ENCODE data around the gene PTPRZ1.
A peak's percentile ranks its signal among the peaks of the same experiment; 100 is the strongest.

Gene PTPRZ1

GRCh38 chr7:122055073-122055472 is 182.1 kb downstream of the PTPRZ1 start:
- DNase-seq (ENCODE audit: low spot score): no peak

- DNase-seq (ENCODE audit: low spot score): no peak
These were observed 184.0 kb downstream of the PTPRZ1 start for GRCh38 chr7:122056977-122057376.

GRCh38 chr7:122059542-122059941 is 186.6 kb downstream of the PTPRZ1 start:
- DNase-seq (ENCODE audit: low spot score): no peak

GRCh38 chr7:122063146-122063545 is 190.2 kb downstream of the PTPRZ1 start:
- no peak for DNase-seq (ENCODE audit: low spot score)

- DNase-seq (ENCODE audit: low spot score): no peak
These were observed 192.0 kb downstream of the PTPRZ1 start for GRCh38 chr7:122064971-122065370.

- DNase-seq (ENCODE audit: low spot score): no peak
These were observed 194.1 kb downstream of the PTPRZ1 start for GRCh38 chr7:122067077-122067476.

- DNase-seq (ENCODE audit: low spot score): no peak
These were observed 195.1 kb downstream of the PTPRZ1 start for GRCh38 chr7:122068046-122068445.

- DNase-seq (ENCODE audit: low spot score): no peak
These were observed 196.0 kb downstream of the PTPRZ1 start for GRCh38 chr7:122068999-122069398.

GRCh38 chr7:122070062-122070461 is 197.1 kb downstream of the PTPRZ1 start:
- no peak for DNase-seq (ENCODE audit: low spot score)

- no peak for DNase-seq (ENCODE audit: low spot score)
These were observed 197.9 kb downstream of the PTPRZ1 start for GRCh38 chr7:122070834-122071233.

- no peak for DNase-seq (ENCODE audit: low spot score)
These were observed 199.3 kb downstream of the PTPRZ1 start for GRCh38 chr7:122072272-122072671.

GRCh38 chr7:122072924-122073599 is 200.1 kb downstream of the PTPRZ1 start:
- DNase-seq (ENCODE audit: low spot score): no peak

GRCh38 chr7:122073635-122074034 is 200.7 kb downstream of the PTPRZ1 start:
- no peak for DNase-seq (ENCODE audit: low spot score)

- no peak for DNase-seq (ENCODE audit: low spot score)
These were observed 209.2 kb downstream of the PTPRZ1 start for GRCh38 chr7:122082160-122082559.

- no peak for DNase-seq (ENCODE audit: low spot score)
These were observed 209.7 kb downstream of the PTPRZ1 start for GRCh38 chr7:122082670-122083069.

- DNase-seq (ENCODE audit: low spot score): peak; percentile 18
These were observed 220.2 kb downstream of the PTPRZ1 start for GRCh38 chr7:122092964-122093797.

- DNase-seq (ENCODE audit: low spot score): no peak
These were observed 221.6 kb downstream of the PTPRZ1 start for GRCh38 chr7:122094549-122094948.

- no peak for DNase-seq (ENCODE audit: low spot score)
These were observed 222.7 kb downstream of the PTPRZ1 start for GRCh38 chr7:122095642-122096041.

- no peak for DNase-seq (ENCODE audit: low spot score)
These were observed 227.1 kb downstream of the PTPRZ1 start for GRCh38 chr7:122100021-122100420.

GRCh38 chr7:122103064-122103463 is 230.1 kb downstream of the PTPRZ1 start:
- no peak for DNase-seq (ENCODE audit: low spot score)

Data from CD4-positive, alpha-beta T cell treated with Interleukin-6 at 100 ng/mL for 8 hours (primary cell).